Measurements from ENCODE around the gene PPM1J.
"Not testable (repeated sequence)": the region's sequence is repeated elsewhere in the genome, so short reads cannot be mapped to it uniquely, and the experiment has no call there.

The PPM1J gene

GRCh38 chr1:112727716-112728115 is 12.6 kb upstream of the PPM1J start:
- ATAC-seq, result peak; percentile 66
- TF ChIP-seq PATZ1 (CRISPR knock-in tag; IDR thresholded peaks at IDR 0.05; ENCODE audit: borderline replicate concordance), result no peak
- TF ChIP-seq ZNF70 (CRISPR knock-in tag; IDR thresholded peaks at IDR 0.05), result no peak
- no peak for TF ChIP-seq ZNF8 (CRISPR knock-in tag; IDR thresholded peaks at IDR 0.05)
- no peak for TF ChIP-seq ISL1 (CRISPR knock-in tag; IDR thresholded peaks at IDR 0.05)
- no peak for TF ChIP-seq TCF4 (CRISPR knock-in tag; IDR thresholded peaks at IDR 0.05; ENCODE audit: borderline replicate concordance)
- no peak for TF ChIP-seq RARB (CRISPR knock-in tag; IDR thresholded peaks at IDR 0.05)
- no peak for TF ChIP-seq ZFP30 (CRISPR knock-in tag; IDR thresholded peaks at IDR 0.05)
- TF ChIP-seq TSHZ2 (CRISPR knock-in tag; IDR thresholded peaks at IDR 0.05), result no peak
- no peak for TF ChIP-seq POU6F1 (CRISPR knock-in tag; IDR thresholded peaks at IDR 0.05; ENCODE audit: borderline replicate concordance, low read depth)
- TF ChIP-seq OSR1 (CRISPR knock-in tag; IDR thresholded peaks at IDR 0.05), result no peak

- ATAC-seq, result not testable (repeated sequence)
Observed at GRCh38 chr1:112724240-112724639, 9.1 kb upstream of the PPM1J start.

GRCh38 chr1:112723511-112723839 is 8.3 kb upstream of the PPM1J start:
- ATAC-seq, result no peak
- TF ChIP-seq ZNF565 (CRISPR knock-in tag; conservative IDR thresholded peaks at IDR 0.05; ENCODE audit: low read depth) (no peak), TSHZ2 (CRISPR knock-in tag; IDR thresholded peaks at IDR 0.05) (no peak), CSRNP3 (CRISPR knock-in tag; IDR thresholded peaks at IDR 0.05) (no peak), BACH2 (CRISPR knock-in tag; IDR thresholded peaks at IDR 0.05; ENCODE audit: borderline replicate concordance) (no peak), ISL1 (CRISPR knock-in tag; IDR thresholded peaks at IDR 0.05) (no peak), ZFP3 (CRISPR knock-in tag; IDR thresholded peaks at IDR 0.05) (no peak), ZC3H10 (CRISPR knock-in tag; IDR thresholded peaks at IDR 0.05) (no peak), GLIS3 (CRISPR knock-in tag; IDR thresholded peaks at IDR 0.05) (no peak), ARNTL (CRISPR knock-in tag; IDR thresholded peaks at IDR 0.05; ENCODE audit: borderline replicate concordance, low read depth) (no peak), ZNF70 (CRISPR knock-in tag; IDR thresholded peaks at IDR 0.05) (no peak), ZNF8 (CRISPR knock-in tag; IDR thresholded peaks at IDR 0.05) (no peak), SNAI2 (CRISPR knock-in tag; IDR thresholded peaks at IDR 0.05) (no peak), RARB (CRISPR knock-in tag; IDR thresholded peaks at IDR 0.05) (no peak), OSR1 (CRISPR knock-in tag; IDR thresholded peaks at IDR 0.05) (no peak), ESRRG (CRISPR knock-in tag; IDR thresholded peaks at IDR 0.05) (no peak), CSDC2 (CRISPR knock-in tag; IDR thresholded peaks at IDR 0.05) (no peak), ZFP30 (CRISPR knock-in tag; IDR thresholded peaks at IDR 0.05) (no peak), CREB5 (CRISPR knock-in tag; IDR thresholded peaks at IDR 0.05; ENCODE audit: low read depth) (no peak), PATZ1 (CRISPR knock-in tag; IDR thresholded peaks at IDR 0.05; ENCODE audit: borderline replicate concordance) (no peak)

All from SK-N-SH treated with all-trans-retinoic acid at 6 μM for 48 hours (cell line).